OCI-LY1 (cell line): Measurements from ENCODE around the gene FAM228A.

Experiments
- H2AFZ ChIP-seq: fragments of 200-600 bp; sonication (generic), shearing (Covaris generic); 2 replicates; pipeline ENCODE4 v1.6.0; 2014; ENCODE audit warnings: antibody characterized with exemption, mild to moderate bottlenecking, low read length
- H3F3A ChIP-seq: fragments of 200-600 bp; sonication (generic), shearing (Covaris generic); 2 replicates; pipeline ENCODE4 v1.6.0; 2014; ENCODE audit warnings: mild to moderate bottlenecking, antibody characterized with exemption, low read length, moderate library complexity; ENCODE audit not compliant: insufficient read depth
- H3K27ac ChIP-seq: fragments of 200-600 bp; sonication (generic); 2 replicates; pipeline ENCODE4 v1.5.1; 2014; ENCODE audit warnings: low read length, mixed run types, mild to moderate bottlenecking, low read depth; ENCODE audit not compliant: poor library complexity, severe bottlenecking
- H3K27me3 ChIP-seq: fragments of 200-600 bp; sonication (generic); 2 replicates; pipeline ENCODE4 v1.6.0; 2014; ENCODE audit warnings: antibody characterized with exemption, mild to moderate bottlenecking, low read length, moderate library complexity; ENCODE audit not compliant: insufficient read depth
- H3K36me3 ChIP-seq: fragments of 200-600 bp; sonication (generic); 2 replicates; pipeline ENCODE4 v1.6.1; 2014; ENCODE audit warnings: mild to moderate bottlenecking, antibody characterized with exemption, low read length, moderate library complexity, mixed read lengths; ENCODE audit not compliant: insufficient read depth
- H3K4me1 ChIP-seq: fragments of 200-600 bp; sonication (generic); 2 replicates; pipeline ENCODE4 v1.5.1; 2014; ENCODE audit warnings: mild to moderate bottlenecking, low read length, moderate library complexity; ENCODE audit not compliant: insufficient read depth, severe bottlenecking
- H3K4me2 ChIP-seq: fragments of 200-600 bp; sonication (generic), shearing (Covaris generic); 2 replicates; pipeline ENCODE4 v1.6.1; 2014; ENCODE audit warnings: low read length
- H3K4me3 ChIP-seq: fragments of 200-600 bp; sonication (generic); 2 replicates; pipeline ENCODE4 v1.5.1; 2014; ENCODE audit warnings: low read length, low read depth, mild to moderate bottlenecking, mixed read lengths; ENCODE audit not compliant: poor library complexity, severe bottlenecking
- H3K79me2 ChIP-seq: fragments of 200-600 bp; shearing (Covaris generic); 2 replicates; pipeline ENCODE4 v1.6.1; 2016; ENCODE audit warnings: mixed run types, low read length, mixed read lengths; ENCODE audit not compliant: insufficient read depth
- H3K9ac ChIP-seq: fragments of 200-600 bp; sonication (generic), shearing (Covaris generic); 2 replicates; pipeline ENCODE4 v1.6.1; 2014; ENCODE audit warnings: mild to moderate bottlenecking, low read length, mixed read lengths
- H3K9me2 ChIP-seq: fragments of 200-600 bp; sonication (generic), shearing (Covaris generic); 2 replicates; pipeline ENCODE4 v1.6.1; 2014; ENCODE audit warnings: low read depth, mild to moderate bottlenecking, low read length, mixed read lengths
- H3K9me3 ChIP-seq: fragments of 200-600 bp; shearing (Covaris generic); 2 replicates; pipeline ENCODE4 v1.6.1; 2014; ENCODE audit warnings: low read length, mixed read lengths
- H4K20me1 ChIP-seq: fragments of 200-600 bp; sonication (generic), shearing (Covaris generic); 2 replicates; pipeline ENCODE4 v1.6.0; 2016; ENCODE audit warnings: mild to moderate bottlenecking, low read length; ENCODE audit not compliant: insufficient read depth
- CTCF ChIP-seq: fragments of 200-600 bp; sonication (generic), shearing (Covaris generic); IDR thresholded peaks from 2 replicates; pipeline ENCODE4 v1.5.1; 2017; ENCODE audit warnings: mild to moderate bottlenecking, antibody characterized with exemption, low read length, moderate library complexity, mixed read lengths
- EZH2 ChIP-seq: fragments of 200-600 bp; sonication (generic), shearing (Covaris generic); IDR thresholded peaks from 2 replicates; pipeline ENCODE4 v1.8.0; 2017; ENCODE audit warnings: borderline replicate concordance, mixed run types, mild to moderate bottlenecking, antibody characterized with exemption, low read length, moderate library complexity, mixed read lengths

FAM228A gene

GRCh38 chr2:24147364-24147763 is 27.5 kb upstream of the FAM228A start:
- H3K9ac ChIP-seq, result no peak overlapping the region
- no peaks in the 10 kb centered on the region; the same call in 1 of the 2 replicates for H3K36me3 ChIP-seq
- no peaks in the 10 kb centered on the region for H3K27me3 ChIP-seq
- no peaks in the 10 kb centered on the region for H4K20me1 ChIP-seq
- no peak overlapping the region for H2AFZ ChIP-seq
- H3K9me2 ChIP-seq, result no peaks in the 10 kb centered on the region
- peaks cover 11% of the 10 kb centered on the region; the same call in 1 of the 2 replicates for H3K9me3 ChIP-seq
- no peaks in the 10 kb centered on the region for H3F3A ChIP-seq
- no peak overlapping the region for H3K27ac ChIP-seq
- H3K4me3 ChIP-seq, result no peak overlapping the region
- TF ChIP-seq CTCF, result no peak
- TF ChIP-seq EZH2, result no peak
- no peak overlapping the region for H3K4me2 ChIP-seq
- no peaks in the 10 kb centered on the region for H3K4me1 ChIP-seq
- H3K79me2 ChIP-seq, result no peaks in the 10 kb centered on the region

- no peaks in the 10 kb centered on the region for H3K79me2 ChIP-seq
- H3K27me3 ChIP-seq, result no peaks in the 10 kb centered on the region
- TF ChIP-seq CTCF, result no peak
- TF ChIP-seq EZH2, result no peak
- H3K4me3 ChIP-seq, result no peak overlapping the region
- H3K4me1 ChIP-seq, result no peaks in the 10 kb centered on the region
- H3K27ac ChIP-seq, result no peak overlapping the region
- no peak overlapping the region for H3K9ac ChIP-seq
- H3K36me3 ChIP-seq, result no peaks in the 10 kb centered on the region
- H2AFZ ChIP-seq, result no peak overlapping the region
- 0 out of 2 replicates have a peak, but pooled peaks cover 4% of the 10 kb centered on the region for H3K9me3 ChIP-seq
- no peaks in the 10 kb centered on the region for H3F3A ChIP-seq
- no peaks in the 10 kb centered on the region for H4K20me1 ChIP-seq
- H3K4me2 ChIP-seq, result no peak overlapping the region
- no peaks in the 10 kb centered on the region for H3K9me2 ChIP-seq
Observed at GRCh38 chr2:24152413-24153197, 22.2 kb upstream of the FAM228A start.

GRCh38 chr2:24153478-24153877 is 21.4 kb upstream of the FAM228A start:
- H3K9me2 ChIP-seq, result no peaks in the 10 kb centered on the region
- no peaks in the 10 kb centered on the region for H3K27me3 ChIP-seq
- TF ChIP-seq CTCF (no peak), EZH2 (no peak)
- no peak overlapping the region for H3K4me2 ChIP-seq
- H2AFZ ChIP-seq, result no peak overlapping the region
- no peaks in the 10 kb centered on the region for H3K9me3 ChIP-seq
- H3K9ac ChIP-seq, result no peak overlapping the region
- H3K79me2 ChIP-seq, result no peaks in the 10 kb centered on the region
- no peaks in the 10 kb centered on the region for H4K20me1 ChIP-seq
- no peaks in the 10 kb centered on the region for H3F3A ChIP-seq
- no peaks in the 10 kb centered on the region for H3K4me1 ChIP-seq
- no peak overlapping the region for H3K27ac ChIP-seq
- H3K36me3 ChIP-seq, result no peaks in the 10 kb centered on the region
- H3K4me3 ChIP-seq, result no peak overlapping the region
